IMR-90 (cell line): ENCODE results near the gene SLC9A2. TPM values are rescaled to one million over a fixed set of nuclear protein-coding genes. Genes with fewer than 3 reads are reported as not detected.

Experiments
- ATAC-seq: fragments of 200-7000 bp; cut with Tn5 transposase; 2 replicates; pipeline ENCODE4 v1.9.1; 2020; ENCODE audit warnings: low read depth, mild to moderate bottlenecking, moderate library complexity
- BruUV-seq: library from RNA; stranded (reverse); fragments of 400-500 nt; replicated peaks from 2 replicates; lab custom pipeline; 2021; lab: Mats Ljungman, UMichigan
- CTCF ChIA-PET: fragments of 300-600 bp; formaldehyde crosslinking; extraction: SDS; loops from one replicate; lab custom pipeline; 2021; ENCODE audit warnings: antibody characterized with exemption; lab: Yijun Ruan, JAX
- POLR2A ChIA-PET: fragments of 300-600 bp; sonication (Branson Sonifier 250); formaldehyde crosslinking; loops from one replicate; lab custom pipeline; 2022; ENCODE audit warnings: antibody characterized with exemption; ENCODE audit not compliant: unreplicated experiment; lab: Charles Lee
- DNase-seq: peaks from one replicate; pipeline ENCODE4 v3.0.0; 2013
- H2AFZ ChIP-seq: replicated peaks from 2 replicates; pipeline ENCODE3; 2013; ENCODE audit warnings: low read length, mild to moderate bottlenecking; ENCODE audit not compliant: poor library complexity
- H2AK5ac ChIP-seq: 2 replicates; pipeline ENCODE4 v1.6.1; 2013; ENCODE audit warnings: low read depth, low read length, inconsistent platforms
- H2AK9ac ChIP-seq: replicated peaks from 2 replicates; pipeline ENCODE3; 2013; ENCODE audit warnings: mild to moderate bottlenecking, low read depth, low read length, moderate library complexity; ENCODE audit not compliant: poor library complexity
- H2BK120ac ChIP-seq: 2 replicates; pipeline ENCODE4 v1.6.1; 2013; ENCODE audit warnings: low read depth, low read length, inconsistent platforms
- H2BK15ac ChIP-seq: 3 replicates; pipeline ENCODE4 v1.6.1; 2013; ENCODE audit warnings: low read depth, low read length, inconsistent platforms
- H2BK20ac ChIP-seq: 2 replicates; pipeline ENCODE4 v1.6.1; 2013; ENCODE audit warnings: low read depth, mild to moderate bottlenecking, inconsistent platforms, low read length, moderate library complexity
- H2BK5ac ChIP-seq: 2 replicates; pipeline ENCODE4 v1.6.1; 2013; ENCODE audit warnings: mild to moderate bottlenecking, low read depth, low read length, inconsistent platforms; ENCODE audit not compliant: poor library complexity, severe bottlenecking
- H3K14ac ChIP-seq: replicated peaks from 2 replicates; pipeline ENCODE4 v1.6.1; 2013; ENCODE audit warnings: low read depth, low read length, inconsistent platforms
- H3K18ac ChIP-seq: 2 replicates; pipeline ENCODE4 v1.6.1; 2013; ENCODE audit warnings: low read depth, low read length, control low read depth
- H3K23ac ChIP-seq: 2 replicates; pipeline ENCODE4 v1.6.1; 2013; ENCODE audit warnings: low read depth, low read length, inconsistent platforms
- H3K27ac ChIP-seq: 2 replicates; pipeline ENCODE4 v1.5.1; 2013; ENCODE audit warnings: mild to moderate bottlenecking, control low read depth, low read length; ENCODE audit not compliant: insufficient read depth
- H3K27me3 ChIP-seq: 2 replicates; pipeline ENCODE4 v1.6.1; 2013; ENCODE audit warnings: low read length; ENCODE audit not compliant: control insufficient read depth, insufficient read depth
- H3K36me3 ChIP-seq: 2 replicates; pipeline ENCODE4 v1.6.1; 2013; ENCODE audit warnings: low read length, mixed read lengths; ENCODE audit not compliant: control insufficient read depth, insufficient read depth
- H3K4ac ChIP-seq: 2 replicates; pipeline ENCODE4 v1.6.1; 2013; ENCODE audit warnings: low read depth, low read length, inconsistent platforms
- H3K4me1 ChIP-seq: 2 replicates; pipeline ENCODE4 v1.6.1; 2013; ENCODE audit warnings: low read length, mixed read lengths; ENCODE audit not compliant: control insufficient read depth, insufficient read depth
- H3K4me2 ChIP-seq: 2 replicates; pipeline ENCODE4 v1.6.1; 2013; ENCODE audit warnings: low read depth, mild to moderate bottlenecking, control low read depth, low read length, moderate library complexity
- H3K4me3 ChIP-seq: 2 replicates; pipeline ENCODE4 v1.5.1; 2013; ENCODE audit warnings: low read depth, mild to moderate bottlenecking, control low read depth, low read length, moderate library complexity; ENCODE audit not compliant: insufficient read depth
- H3K56ac ChIP-seq: 2 replicates; pipeline ENCODE4 v1.6.1; 2013; ENCODE audit warnings: low read length, inconsistent platforms; ENCODE audit not compliant: insufficient read depth; ENCODE audit errors: extremely low read depth
- H3K79me1 ChIP-seq, 2 experiments: 2 replicates each; pipeline ENCODE4 v1.6.1; 2013; ENCODE audit warnings: low read length in 2 of 2, inconsistent platforms in 1 of 2, low read depth in 1 of 2
- H3K9ac ChIP-seq: 2 replicates; pipeline ENCODE4 v1.6.1; 2013; ENCODE audit warnings: low read depth, low read length, control low read depth
- H3K9me1 ChIP-seq: 2 replicates; pipeline ENCODE4 v1.6.1; 2013; ENCODE audit warnings: low read length, inconsistent platforms; ENCODE audit not compliant: insufficient read depth
- H3K9me3 ChIP-seq: 2 replicates; pipeline ENCODE4 v1.6.1; 2013; ENCODE audit warnings: low read length; ENCODE audit not compliant: control insufficient read depth, insufficient read depth
- H4K20me1 ChIP-seq: 2 replicates; pipeline ENCODE4 v1.6.1; 2013; ENCODE audit warnings: low read length, inconsistent platforms; ENCODE audit not compliant: insufficient read depth
- H4K5ac ChIP-seq: 2 replicates; pipeline ENCODE4 v1.6.1; 2013; ENCODE audit warnings: mild to moderate bottlenecking, low read depth, low read length, control low read depth
- H4K8ac ChIP-seq, 2 experiments: 2 replicates each; pipeline ENCODE4 v1.6.1; 2013; ENCODE audit warnings: low read depth in 2 of 2, low read length in 2 of 2, control low read depth in 1 of 2, inconsistent platforms in 1 of 2
- H4K91ac ChIP-seq: 2 replicates; pipeline ENCODE4 v1.6.1; 2013; ENCODE audit warnings: low read depth, low read length, inconsistent platforms; ENCODE audit not compliant: insufficient read depth
- CHD1 ChIP-seq: IDR thresholded peaks from 2 replicates; pipeline ENCODE4 v1.6.1; 2012; ENCODE audit warnings: low read depth, low read length, improper control_type of control experiment
- POLR2A ChIP-seq: IDR thresholded peaks from 2 replicates; pipeline ENCODE4 v1.6.1; 2012; ENCODE audit warnings: mild to moderate bottlenecking, low read depth, low read length
- RAD21 ChIP-seq: IDR thresholded peaks from 2 replicates; pipeline ENCODE4 v1.6.1; 2012; ENCODE audit warnings: low read length, improper control_type of control experiment
- RCOR1 ChIP-seq: IDR thresholded peaks from 2 replicates; pipeline ENCODE4 v1.6.1; 2012; ENCODE audit warnings: mild to moderate bottlenecking, low read length, improper control_type of control experiment; ENCODE audit not compliant: insufficient replicate concordance
- SMC3 ChIP-seq: fragments of 150-350 bp; IDR thresholded peaks from 2 replicates; pipeline ENCODE4 v1.6.1; 2016; ENCODE audit warnings: low read depth, mild to moderate bottlenecking, antibody characterized with exemption, low read length, moderate library complexity
- WGBS, 2 experiments: methylation state at CpG; one replicate each; pipeline versions ENCODE4 v1.1.5 to v1.1.7; 2013; ENCODE audit warnings: missing lambda C conversion rate in 2 of 2; ENCODE audit not compliant: insufficient read length in 1 of 2; ENCODE audit errors: extremely low coverage in 2 of 2; 5-methylcytosine and 5-hydroxymethylcytosine counted together
- dilution Hi-C: fragments of 300-500 bp; cut with HindIII; formaldehyde crosslinking; loops from one replicate; pipeline ENCODE4 v1.14.3; 2018; ENCODE audit warnings: low sequenced_read_pairs; ENCODE audit not compliant: unreplicated experiment
- in situ Hi-C: fragments of 300-500 bp; cut with MboI; formaldehyde crosslinking; loops from 3 replicates; pipeline ENCODE4 v1.14.3; 2019; ENCODE audit warnings: low sequenced_read_pairs, inconsistent platforms, mixed read lengths
- intact Hi-C: fragments of 100-400 bp; cut with micrococcal nuclease; formaldehyde crosslinking; loops from 2 replicates; pipeline ENCODE4 v1.10.0; 2022
- polyA plus RNA-seq, 3 experiments: library from polyadenylated mRNA; depleted of rRNA; stranded (reverse); fragments of >200 nt; gene quantifications; 2 replicates each; pipeline ENCODE4 v1.2.3, GENCODE V29; 2012; ENCODE audit warnings: low replicate concordance in 1 of 3
- total RNA-seq: library from RNA; depleted of rRNA; stranded (reverse); fragments of >200 nt; gene quantifications from 2 replicates; pipeline ENCODE4 v1.2.3, GENCODE V29; 2012

Gene SLC9A2
- total and polyA plus RNA-seq, 2 of the 4 experiments (the other 2 are of a cell fraction) = not detected

DNA sequence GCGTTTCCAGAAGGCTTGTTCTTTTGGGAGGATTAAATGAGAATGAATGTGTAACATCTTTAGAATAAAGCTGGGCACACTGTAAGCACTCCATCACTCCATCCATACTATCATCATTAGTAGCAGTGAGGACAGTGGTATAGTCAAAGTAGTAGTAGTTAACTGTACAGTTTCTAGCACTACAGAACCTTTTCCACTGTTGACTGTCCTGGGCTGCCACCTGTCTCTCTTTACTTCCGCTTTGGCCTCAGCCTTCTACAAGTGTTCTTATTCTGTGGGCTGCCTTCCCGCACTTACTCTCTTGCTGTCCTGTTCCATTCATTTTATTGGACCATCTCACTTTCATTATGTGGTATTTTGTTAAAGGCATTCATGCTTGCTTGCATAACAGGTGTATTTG lies 3.3 kb downstream of the SLC9A2 start:
- no peaks in the 10 kb centered on the region for H3K36me3 ChIP-seq
- H3K9me1 ChIP-seq = no peaks in the 10 kb centered on the region
- no peak overlapping the region for H4K5ac ChIP-seq
- TF ChIP-seq SMC3 (no peak), CHD1 (no peak), RAD21 (no peak), POLR2A (no peak), RCOR1 (no peak)
- dilution Hi-C loops (no loop called here), in situ Hi-C loops (no loop called here), intact Hi-C loops (no loop called here)
- no peak overlapping the region for H2AK9ac ChIP-seq
- H3K4me1 ChIP-seq = no peaks in the 10 kb centered on the region; the same call in 1 of the 2 replicates
- H4K20me1 ChIP-seq = no peaks in the 10 kb centered on the region; the same call in 1 of the 2 replicates
- no peak overlapping the region for H4K8ac ChIP-seq
- ChIA-PET POLR2A (no interaction called here), CTCF (no interaction called here)
- H3K27me3 ChIP-seq = peaks cover 32% of the 10 kb centered on the region
- H3K14ac ChIP-seq = no peak overlapping the region
- BruUV-seq = no TSS peak
- no peak overlapping the region for H3K23ac ChIP-seq
- H3K9me3 ChIP-seq = no peaks in the 10 kb centered on the region
- H2BK20ac ChIP-seq = no peak overlapping the region
- no peak overlapping the region for H2BK5ac ChIP-seq
- H2BK120ac ChIP-seq = no peak overlapping the region
- H3K56ac ChIP-seq = no peak overlapping the region
- H3K27ac ChIP-seq = no peak overlapping the region
- no peak overlapping the region for H3K18ac ChIP-seq
- H4K91ac ChIP-seq = no peak overlapping the region
- no peak overlapping the region for H3K4me2 ChIP-seq
- no peak overlapping the region for H2AFZ ChIP-seq
- ATAC-seq (no peak), DNase-seq (no peak)
- no peak overlapping the region for H2AK5ac ChIP-seq
- no peak overlapping the region for H3K4ac ChIP-seq
- H3K4me3 ChIP-seq = no peak overlapping the region
- H2BK15ac ChIP-seq = no peak overlapping the region
- H3K9ac ChIP-seq = no peak overlapping the region
- no CpG with 5 or more reads among the region's 3 CpGs for WGBS, 2 experiments
- no peaks in the 10 kb centered on the region for H3K79me1 ChIP-seq
